Hematopoietic multipotent progenitor cell treated with erythropoietin and hydrocortisone succinate and interleukin-3 and kit ligand, for 6 days (in vitro differentiated cells): Measurements from ENCODE around the gene TARS3.

Experiments used
- DNase-seq: peaks from one replicate; pipeline ENCODE4 v3.0.0-alpha.2; 2015

Gene TARS3

DNA sequence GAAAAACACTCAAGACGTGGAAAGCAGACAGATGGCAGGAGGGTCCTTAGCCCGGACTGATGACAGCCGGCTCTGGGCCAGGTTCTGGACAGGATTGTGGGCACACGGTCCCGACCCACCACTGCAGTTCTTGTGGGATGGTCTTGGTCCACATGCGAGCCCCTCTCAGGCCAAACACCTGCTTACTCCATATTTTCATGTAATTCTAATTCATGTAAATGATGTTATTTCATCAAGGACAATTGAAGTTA lies 104.7 kb downstream of the TARS3 start:
- no peak for DNase-seq

DNA sequence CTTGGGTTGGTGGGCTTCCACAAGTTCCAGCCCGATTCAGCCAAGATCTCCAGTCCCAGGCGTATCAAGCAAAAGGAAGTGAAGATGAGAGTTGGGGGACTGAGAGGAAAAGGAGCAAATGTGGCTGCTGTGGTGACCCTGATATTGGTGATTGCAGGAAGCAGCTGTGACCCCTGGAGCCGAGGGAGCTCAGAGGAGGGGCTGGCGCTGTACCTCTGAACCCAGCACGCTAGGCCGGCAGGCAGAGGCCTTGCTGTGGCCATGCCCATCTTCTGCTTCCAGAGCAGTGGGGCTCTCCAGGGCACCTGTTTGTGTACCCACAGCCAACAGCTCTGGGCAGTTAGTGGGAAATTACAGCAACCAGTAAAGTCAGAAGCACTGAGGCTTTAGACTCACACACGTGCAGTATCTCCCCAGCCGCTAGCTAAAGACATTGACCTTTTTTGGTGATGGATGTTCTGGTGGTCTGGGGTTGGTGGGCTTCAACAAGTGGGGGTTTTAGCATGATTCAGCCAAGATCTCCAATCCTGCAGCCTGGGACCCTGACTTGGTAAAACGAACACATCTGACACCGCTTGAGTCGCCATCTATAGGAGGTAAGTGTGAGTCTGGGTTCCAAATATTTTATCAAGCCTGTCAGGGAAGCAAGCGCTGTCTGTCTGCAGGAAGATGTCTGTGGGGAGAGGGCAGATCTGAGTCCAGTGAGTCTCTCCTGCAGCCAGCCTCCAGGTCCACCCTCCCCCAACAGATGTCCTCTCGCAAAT lies 105.2 kb downstream of the TARS3 start:
- DNase-seq = no peak

DNA sequence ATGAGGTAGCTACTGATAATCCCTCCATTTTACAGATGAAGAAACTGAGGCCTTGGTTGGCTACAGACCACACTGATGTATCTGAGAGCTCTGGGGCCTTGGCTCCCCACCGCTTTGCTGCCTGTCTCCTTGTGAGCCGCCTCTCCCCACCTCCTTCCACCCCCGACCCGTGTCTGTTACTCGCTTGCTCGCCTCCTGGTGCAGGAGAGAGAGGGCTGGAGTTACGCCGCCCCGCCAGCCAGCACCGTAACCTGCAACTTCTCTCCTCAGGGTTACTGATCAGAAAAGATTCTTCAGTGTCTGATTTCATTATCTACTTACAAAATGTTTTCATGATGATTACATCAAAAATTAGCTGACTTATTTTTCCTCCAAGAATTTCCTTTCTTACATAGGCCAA lies 106.2 kb downstream of the TARS3 start:
- DNase-seq = no peak

DNA sequence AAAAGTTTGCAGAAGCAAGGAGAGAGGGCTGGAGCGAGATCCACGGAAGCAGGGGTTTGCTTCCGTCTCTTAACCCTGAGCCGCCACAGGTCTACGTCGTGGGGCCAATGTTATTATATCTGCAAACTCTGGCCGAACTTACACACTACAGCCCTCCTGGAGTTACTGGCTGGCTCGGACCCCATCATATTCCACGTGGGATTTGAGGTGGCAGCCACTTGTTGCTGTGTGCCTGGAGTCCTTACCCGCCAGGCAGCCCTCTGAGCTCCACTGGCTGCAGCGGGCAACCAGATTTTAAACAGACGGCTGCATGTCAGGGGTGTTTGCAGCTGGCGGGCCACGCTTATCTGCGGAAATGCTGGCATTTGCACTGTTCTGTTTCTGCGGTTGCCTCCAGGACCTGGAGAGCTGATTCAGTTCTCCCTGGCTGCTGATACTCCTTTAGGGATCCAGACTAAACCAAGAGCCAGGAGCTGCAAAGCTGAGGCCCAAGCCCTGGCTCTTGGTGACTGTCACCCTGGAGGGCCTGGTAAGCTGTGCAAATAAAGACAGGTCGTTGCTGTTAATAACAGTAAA lies 106.8 kb downstream of the TARS3 start:
- DNase-seq = no peak

DNA sequence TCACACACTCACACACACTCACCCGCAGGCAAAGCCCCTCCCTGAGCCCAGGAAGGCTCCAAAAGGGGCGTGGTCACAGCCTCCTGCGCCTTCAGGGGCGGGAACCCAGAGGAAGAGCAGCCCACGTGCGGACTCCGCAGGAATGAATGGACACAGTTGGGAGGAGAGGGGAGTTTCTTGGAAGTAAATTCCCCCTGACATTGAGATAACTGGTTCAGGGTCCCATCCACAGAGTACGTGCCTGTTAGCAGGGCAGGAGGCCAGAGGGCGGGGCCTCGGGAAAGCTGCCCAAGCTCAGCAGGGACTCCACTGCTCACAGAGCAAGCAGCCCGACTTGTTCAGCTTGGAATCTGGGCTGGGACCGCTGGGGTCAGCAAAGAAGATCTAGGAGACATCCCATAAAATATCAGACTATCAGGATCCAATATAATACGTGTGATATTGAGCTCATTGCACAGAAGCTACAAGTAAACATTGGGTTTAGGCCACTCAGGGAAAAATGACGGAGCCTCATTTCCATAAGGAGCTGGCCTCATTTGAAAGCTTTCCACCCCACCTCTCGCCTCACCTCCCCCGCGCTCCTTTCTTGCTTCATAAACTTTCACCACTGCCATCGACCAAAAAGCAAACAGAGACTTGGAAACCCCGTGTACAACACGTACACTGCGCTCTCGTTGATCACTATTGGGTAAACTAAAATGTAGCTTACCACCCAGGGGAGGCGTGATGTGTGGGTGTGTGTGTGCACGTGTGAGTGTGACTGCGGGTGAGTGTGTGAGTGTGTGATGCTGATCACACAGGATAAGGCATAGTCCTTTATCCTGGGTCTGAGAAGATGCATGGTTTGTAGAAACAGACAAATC lies 108.1 kb downstream of the TARS3 start:
- DNase-seq = no peak

DNA sequence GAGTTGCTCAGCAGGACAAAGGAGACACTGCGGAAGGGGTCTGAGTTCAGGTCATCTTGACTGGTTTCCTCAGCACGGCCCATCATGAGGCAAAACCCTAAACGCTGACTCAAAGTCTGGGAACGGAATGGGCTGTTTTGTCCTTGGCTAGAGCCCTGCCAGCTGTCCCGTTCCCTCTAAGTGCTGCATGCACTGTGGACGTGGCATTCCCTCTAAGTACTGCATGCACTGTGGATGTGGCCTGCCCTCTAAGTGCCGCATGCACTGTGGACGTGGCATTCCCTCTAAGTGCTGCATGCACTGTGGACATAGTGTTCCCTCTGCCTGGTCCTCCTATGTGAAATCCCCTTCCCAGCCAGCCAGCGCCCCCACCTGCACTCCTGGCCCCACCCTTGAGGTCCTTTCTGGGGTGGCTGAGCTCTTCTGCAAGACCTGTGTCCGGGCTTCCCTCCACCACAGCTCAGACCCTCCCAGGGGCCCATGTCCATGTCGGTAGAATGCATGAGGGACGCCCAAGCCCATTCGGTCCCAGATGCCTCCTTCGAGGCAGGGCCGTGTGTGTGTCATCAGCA lies 108.8 kb downstream of the TARS3 start:
- DNase-seq = no peak

DNA sequence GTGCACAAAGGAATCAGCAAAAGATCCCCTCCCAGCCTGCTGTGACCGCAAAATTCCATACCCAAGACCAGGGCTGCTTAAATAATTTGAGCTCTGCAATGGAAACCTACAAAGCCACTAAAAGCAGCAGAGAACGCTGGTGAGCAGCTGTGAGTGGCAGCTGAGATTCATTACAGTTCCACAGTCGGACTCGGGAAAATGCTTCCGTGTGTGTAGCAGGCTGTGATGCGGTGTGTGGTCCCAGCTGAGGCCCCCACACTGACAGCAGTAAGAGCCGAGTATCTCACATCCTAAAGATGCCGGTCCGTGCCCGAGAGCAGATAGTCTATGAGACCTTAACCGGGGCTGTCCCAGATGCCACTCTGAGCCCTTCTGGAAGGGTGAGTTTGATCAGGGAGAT lies 109.5 kb downstream of the TARS3 start:
- DNase-seq = no peak

DNA sequence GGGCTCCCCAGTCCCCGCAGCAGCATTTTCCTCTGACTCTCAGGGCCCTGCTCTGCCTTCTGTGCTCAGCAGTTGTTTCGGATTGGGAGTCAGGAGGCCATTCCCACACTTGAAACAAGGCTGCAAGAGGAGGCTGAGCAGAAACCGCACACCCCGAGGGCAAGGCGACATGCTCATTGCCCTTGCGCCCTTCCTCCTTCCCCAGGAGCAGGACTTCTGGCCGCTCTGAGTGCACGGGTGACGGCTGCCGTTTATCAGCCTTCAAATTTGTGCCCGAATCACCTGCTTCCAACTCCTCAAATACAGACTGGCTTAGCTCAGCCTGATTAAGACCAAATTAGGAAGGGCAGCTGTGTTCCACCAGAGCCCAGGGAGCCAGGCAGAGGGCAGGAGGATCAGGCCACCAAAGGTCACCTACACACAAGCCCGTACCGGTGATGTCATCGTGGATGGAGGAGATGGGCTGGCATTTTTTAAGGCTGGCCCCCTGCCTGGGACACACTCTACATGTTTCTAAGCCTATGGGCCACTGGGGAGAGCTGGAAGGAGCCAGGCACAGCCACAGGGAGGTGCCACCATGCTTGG lies 110.2 kb downstream of the TARS3 start:
- no peak for DNase-seq

DNA sequence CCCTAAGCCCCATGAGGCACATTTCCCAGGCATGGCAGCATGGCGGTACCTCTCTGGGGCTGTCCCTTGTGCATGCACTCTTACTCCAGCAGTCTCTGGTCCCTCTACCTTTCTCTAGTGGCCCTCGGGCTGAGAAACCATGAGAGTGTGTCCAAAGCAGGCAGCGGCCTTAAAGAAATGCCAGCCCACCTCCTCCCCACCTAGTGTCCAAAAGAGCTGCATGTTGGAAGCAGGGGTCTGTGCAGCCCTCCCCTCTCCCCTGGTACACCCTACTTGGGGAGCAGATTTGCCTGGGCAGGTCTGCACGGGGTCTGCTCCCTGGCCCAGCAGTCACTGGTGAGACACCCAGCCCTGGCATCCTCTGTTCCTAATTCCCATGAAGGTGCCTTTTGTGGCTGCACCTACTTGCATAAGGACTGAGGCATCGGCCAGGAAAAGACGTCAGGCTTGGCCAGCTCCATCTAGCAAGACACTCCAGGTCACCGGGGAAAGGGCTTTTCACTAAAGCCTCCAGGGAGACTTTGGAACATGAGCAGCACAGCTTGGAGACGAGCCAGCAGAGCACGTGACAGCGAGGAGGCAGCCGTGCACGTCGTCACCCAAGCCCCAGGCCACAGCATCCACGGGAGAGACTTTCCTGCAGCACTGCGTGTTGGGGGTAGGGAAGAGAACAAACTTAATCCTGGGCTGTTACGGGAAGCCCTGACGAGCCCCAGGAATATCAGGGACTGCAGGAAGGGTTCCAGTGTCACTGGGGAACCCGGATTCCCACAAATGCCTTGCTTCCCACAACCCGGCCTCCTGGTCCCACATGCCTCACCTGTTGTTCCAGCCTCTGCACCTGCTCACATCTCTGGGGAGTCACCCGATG lies 110.9 kb downstream of the TARS3 start:
- no peak for DNase-seq

DNA sequence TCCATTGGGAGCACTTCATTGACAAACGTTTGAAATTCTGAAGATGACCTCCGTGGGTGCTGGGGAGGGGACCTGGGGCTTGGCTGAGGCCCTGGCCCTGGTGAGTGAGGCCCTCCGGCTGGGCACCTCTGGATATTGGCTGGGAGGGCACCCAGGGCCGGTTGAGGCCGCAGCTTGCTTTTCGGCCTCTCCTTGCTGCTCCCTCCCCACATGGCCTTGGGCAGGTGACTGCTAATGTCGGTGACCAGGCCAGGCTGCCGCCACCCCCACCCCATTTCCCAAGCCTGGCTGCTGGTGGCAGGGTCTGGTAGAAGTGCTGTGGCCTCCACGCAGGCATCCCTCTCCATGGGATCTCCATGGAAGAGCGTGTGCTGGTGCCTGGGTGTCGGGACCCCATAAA lies 111.6 kb downstream of the TARS3 start:
- DNase-seq = no peak

DNA sequence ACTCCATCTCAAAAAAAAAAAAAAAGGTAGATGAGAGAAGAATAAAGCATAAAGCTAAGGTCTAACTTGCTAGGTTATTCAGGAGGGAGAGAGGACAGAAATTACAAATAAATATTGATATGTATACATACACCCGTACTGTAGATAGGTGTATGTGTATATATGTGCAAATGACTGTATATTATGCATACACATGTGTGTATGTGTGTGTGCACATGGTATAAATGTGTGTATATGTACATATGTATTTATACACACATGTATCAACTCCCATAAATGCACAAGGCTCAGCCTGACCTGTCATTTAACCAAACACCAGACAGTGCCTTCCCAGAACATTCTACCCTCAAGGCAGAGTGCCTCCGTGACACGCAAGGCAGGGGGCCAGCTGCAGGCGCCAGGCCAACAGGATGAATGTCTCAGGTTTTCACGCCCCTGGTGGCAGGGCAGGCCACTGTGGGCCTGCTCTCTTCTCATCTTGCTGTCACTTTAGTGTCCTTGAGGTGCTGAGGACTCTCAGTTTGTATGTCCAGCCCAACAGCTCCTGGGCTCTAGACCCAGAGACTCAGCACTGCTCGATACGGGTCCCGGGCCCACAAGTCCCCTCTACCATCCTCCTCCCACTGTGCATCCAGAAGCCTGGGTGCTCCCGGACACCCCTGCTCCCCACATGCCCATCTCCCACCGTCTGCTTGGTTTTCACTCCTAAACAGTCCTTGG lies 112.5 kb downstream of the TARS3 start:
- DNase-seq = no peak

DNA sequence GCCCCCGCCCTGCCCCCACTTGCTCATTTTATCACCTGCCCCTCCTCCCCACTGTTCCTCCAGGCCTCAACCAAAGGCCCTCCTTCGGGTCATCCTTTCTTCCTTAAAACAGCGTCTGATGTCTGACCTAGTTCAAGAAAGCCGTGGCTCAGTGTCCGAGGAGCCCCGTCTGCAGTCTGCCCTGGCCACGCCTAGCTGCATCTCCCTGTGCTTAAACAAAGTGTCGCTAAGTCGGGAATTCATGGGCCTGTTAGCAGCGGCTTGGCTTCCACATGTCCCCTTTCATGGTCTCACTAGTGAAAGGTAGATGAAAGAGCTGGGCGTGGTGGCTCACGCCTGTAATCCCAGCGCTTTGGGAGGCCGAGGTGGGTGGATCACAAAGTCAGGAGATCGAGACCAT lies 113.3 kb downstream of the TARS3 start:
- no peak for DNase-seq

DNA sequence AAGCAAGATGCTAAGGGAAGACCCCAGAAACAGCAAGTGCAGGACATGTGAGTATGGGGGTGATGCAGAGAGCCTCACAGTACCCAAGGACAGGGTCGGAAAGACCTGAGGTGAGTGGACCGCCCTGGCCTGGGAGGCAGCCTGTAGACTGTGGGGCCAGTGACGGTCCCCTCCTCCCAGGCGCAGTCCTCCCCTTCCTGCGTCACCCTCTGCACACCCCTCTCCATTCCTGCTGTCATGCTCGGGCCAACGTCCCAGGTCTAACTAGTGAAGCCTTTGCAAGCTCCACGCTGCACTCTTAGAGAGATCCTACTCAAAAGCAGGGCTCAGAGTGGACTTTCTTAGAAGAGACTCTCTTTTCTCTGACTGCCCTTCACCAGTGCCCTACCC lies 113.7 kb downstream of the TARS3 start:
- no peak for DNase-seq

DNA sequence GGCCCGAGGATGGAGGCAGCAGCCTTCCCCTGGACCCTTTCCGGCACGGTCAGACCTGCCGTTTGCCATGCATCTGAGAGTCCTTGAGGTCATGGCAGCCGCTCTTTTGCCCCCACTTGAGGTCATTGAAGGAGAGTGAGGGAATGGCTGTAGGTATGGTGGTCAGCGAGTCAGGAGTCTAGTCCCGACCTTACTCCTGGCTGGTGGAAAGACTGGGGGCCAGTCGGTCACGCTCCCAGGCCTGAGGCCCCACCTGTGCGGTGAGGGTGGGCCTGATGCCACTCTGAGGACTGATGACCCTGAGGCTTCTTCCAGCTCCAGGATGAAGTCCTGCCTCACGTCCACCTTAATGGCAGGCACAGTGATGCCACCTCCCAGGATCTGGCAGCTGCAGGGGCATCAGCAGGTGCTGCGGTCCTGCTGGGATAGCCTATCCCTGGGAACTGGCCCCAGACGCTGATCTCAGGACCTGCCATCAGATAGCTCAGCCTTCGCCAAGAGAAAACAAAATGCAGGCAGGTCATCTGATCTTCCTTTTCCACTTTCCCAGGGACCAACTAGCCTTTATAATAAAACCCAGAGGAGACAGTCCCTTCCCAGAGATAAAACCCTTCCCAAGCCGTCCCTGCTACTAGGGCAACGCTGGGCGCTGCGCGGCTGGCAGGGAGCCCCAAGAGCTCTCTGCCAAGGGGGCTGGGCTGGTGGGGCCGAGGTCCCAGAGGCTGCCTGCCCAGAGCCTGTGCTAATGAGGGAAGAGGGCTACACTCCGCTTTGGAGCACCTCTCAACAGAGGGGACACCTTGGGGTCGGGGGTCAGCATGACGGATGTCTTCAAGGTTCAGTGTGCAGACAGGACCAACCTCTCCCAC lies 114.3 kb downstream of the TARS3 start:
- no peak for DNase-seq

DNA sequence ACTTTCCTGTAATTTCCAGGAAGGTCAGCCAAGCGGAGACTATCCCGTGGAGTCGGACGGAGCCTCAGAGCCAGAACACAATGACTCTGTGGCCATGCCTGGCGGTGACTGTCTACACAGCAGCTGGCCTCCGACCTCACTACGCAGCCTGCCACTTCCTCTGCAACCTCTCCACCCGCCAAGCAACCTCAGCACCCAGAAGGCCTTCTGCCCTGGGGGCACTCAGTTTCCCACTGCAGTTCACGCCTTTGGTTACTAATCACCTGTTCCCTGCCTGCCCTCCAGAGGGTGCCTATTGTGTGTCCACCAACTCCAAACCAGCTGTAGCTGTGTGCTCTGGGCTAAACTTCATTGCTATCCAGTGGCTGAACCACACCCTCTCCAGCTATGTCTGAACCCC lies 116.1 kb downstream of the TARS3 start:
- DNase-seq = no peak

DNA sequence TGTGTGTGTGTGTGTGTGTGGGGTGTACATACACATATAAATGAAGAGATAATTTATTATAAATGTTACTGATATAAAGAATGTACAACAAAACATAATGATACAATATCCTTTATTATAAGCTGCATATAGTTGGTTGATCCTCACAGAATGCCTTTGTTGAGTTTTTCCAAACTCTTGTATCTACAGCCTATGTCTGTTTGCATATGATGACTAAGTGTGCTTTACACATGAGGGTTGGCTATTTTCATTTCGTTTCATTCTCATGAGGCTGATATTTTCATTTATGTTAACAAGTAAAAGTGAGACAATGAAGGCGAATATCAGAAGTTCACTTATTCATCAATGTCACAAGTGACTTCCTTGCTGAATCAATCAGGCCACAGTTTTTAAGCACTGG lies 117.2 kb downstream of the TARS3 start:
- DNase-seq = no peak

DNA sequence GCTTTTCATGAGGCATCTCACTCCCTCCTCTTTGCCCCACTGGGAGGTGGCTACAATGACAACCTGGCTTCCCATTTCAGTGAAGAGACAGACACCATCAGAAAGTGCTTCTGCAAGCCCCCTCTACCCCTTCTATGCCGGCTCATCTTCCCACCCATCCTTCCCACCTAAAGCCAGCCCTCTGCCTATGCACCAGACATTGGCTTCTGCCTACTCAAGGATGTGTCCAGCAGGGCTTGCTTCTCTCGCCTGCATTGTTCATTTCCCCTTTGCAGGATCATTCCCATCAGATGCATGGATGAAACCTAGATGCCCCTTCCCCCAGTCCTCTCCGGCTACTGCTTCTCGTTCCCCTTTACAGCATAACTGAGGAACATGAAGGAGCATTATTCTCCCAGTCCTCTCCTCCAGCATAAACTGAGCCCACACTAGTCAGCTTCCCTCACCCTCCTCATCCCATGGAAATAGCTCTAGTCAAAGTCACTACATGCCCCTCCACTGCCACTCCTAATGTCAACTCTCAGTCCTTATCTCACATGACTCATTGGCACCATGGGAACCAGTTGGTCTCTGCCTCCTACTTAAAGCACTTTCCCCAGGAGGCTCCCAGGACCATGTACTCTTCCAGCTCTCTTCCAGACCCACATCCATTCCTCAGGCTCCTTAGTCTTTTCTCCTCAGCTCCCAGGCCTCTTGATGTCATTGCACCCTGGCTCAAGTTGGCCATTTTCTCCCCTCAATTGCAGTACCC lies 120.0 kb downstream of the TARS3 start:
- no peak for DNase-seq
